ENCODE measurements around the gene SGSM1. TPM values are rescaled to one million over a fixed set of nuclear protein-coding genes. Genes with fewer than 3 reads are reported as not detected.

Gene SGSM1
- total RNA-seq, 1 experiment from 2014 or later = 4.1 TPM

DNA sequence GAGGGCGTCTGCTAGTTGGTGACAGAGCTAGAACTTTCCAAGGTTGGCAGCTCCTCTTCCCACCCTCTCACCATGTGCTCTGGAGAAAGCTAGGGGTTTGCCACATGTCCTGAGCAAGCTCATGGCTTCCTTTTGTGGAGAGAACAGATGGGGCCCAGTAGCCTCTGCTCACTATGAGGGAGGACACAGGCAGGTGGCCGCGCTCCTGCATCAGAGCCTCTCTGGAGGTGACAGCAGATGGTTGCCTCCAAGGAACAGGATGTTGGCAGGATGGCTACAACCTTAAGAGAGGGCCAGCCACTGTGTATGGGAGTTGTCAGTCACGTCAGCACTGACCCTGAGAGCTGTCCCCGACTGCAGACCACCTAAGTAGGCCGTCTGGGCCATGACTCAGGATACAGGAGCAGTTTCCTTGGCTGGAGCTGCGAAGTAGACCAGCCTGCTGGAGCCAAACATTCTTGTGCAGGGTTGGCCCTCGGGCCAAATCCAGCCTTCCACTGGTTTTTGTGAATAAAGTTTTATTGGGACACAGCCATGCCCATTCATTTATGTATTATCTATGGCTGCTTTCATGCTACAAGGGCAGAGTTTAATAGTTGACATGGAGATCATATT, 28.0 kb downstream of the SGSM1 start (continued):
- TF ChIP-seq, protein P1, sequence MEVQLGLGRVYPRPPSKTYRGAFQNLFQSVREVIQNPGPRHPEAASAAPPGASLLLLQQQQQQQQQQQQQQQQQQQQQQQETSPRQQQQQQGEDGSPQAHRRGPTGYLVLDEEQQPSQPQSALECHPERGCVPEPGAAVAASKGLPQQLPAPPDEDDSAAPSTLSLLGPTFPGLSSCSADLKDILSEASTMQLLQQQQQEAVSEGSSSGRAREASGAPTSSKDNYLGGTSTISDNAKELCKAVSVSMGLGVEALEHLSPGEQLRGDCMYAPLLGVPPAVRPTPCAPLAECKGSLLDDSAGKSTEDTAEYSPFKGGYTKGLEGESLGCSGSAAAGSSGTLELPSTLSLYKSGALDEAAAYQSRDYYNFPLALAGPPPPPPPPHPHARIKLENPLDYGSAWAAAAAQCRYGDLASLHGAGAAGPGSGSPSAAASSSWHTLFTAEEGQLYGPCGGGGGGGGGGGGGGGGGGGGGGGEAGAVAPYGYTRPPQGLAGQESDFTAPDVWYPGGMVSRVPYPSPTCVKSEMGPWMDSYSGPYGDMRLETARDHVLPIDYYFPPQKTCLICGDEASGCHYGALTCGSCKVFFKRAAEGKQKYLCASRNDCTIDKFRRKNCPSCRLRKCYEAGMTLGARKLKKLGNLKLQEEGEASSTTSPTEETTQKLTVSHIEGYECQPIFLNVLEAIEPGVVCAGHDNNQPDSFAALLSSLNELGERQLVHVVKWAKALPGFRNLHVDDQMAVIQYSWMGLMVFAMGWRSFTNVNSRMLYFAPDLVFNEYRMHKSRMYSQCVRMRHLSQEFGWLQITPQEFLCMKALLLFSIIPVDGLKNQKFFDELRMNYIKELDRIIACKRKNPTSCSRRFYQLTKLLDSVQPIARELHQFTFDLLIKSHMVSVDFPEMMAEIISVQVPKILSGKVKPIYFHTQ (CRISPR knock-in tag; IDR thresholded peaks at IDR 0.05) = no peak
- TF ChIP-seq ATF1 (CRISPR knock-in tag; IDR thresholded peaks at IDR 0.05) = no peak
- TF ChIP-seq ZNF416 (CRISPR knock-in tag; IDR thresholded peaks at IDR 0.05) = no peak
- TF ChIP-seq ZNF396 (CRISPR knock-in tag; IDR thresholded peaks at IDR 0.05; ENCODE audit: borderline replicate concordance) = no peak

DNA sequence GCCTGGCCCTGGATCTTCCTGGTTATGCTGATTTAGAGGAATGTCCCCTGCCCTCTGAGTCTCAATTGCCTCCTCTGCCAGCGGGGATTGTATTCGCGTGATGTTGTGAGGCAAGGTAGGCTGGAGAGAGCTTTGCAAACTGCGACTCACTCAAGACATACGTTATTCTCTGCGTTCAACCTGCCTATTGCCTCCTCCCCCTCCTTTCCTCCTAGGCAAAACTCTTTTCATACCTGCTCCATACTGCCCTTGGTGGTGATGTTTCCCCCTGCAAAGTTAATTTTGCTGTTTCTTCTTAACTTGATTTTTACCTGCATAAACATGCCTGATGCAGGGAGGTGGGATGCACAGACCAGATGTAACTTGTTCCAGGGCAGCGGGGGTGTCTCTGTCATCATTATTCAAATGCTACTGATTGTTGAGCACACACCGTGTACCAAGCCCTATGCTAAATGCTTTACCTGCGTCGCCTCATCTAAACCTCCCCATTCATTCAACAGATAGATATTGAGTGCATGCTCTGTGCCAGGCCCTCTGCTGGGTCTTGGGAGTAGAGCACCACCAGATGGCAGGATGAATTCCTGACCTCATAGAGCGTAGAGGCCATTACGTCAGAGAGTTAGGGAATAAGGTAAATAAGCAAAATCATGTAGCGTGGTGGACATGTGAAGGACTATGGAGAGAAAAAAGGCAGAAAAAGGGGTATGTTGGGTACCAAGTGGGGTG, 29.0 kb downstream of the SGSM1 start:
- peak; percentile 45 for DNase-seq (ENCODE audit: low spot score)
- Mint-ChIP-seq H3K4me3 (no peak overlapping the region), H3K27ac (peak overlapping the region; percentile 29), H3K36me3 (no peaks in the 10 kb centered on the region), H3K9me3 (0 out of 2 replicates have a peak, but pooled peaks cover 3% of the 10 kb centered on the region), H3K4me1 (peaks cover 29% of the 10 kb centered on the region), H3K27me3 (ENCODE audit: low read depth) (no peaks in the 10 kb centered on the region)
- ChIA-PET POLR2A (no interaction called here), CTCF (interaction anchor here (0.6 to 1.6 kb wide), 9 partner anchors 8 to 66 kb away, joined by 3 to 9 read pairs (median 3); partner anchors contain the start of gene SGSM1)
- ATAC-seq = peak; percentile 93
- 0 out of 2 replicates have a peak, but pooled peaks have one; percentile 27 for TF ChIP-seq ZBTB21 (CRISPR knock-in tag; IDR thresholded peaks at IDR 0.05; ENCODE audit: borderline replicate concordance)
- TF ChIP-seq GABPB1 (CRISPR knock-in tag; IDR thresholded peaks at IDR 0.05) = no peak
- no peak for TF ChIP-seq SMAD3 (CRISPR knock-in tag; IDR thresholded peaks at IDR 0.05; ENCODE audit: borderline replicate concordance)
- TF ChIP-seq, protein P2, sequence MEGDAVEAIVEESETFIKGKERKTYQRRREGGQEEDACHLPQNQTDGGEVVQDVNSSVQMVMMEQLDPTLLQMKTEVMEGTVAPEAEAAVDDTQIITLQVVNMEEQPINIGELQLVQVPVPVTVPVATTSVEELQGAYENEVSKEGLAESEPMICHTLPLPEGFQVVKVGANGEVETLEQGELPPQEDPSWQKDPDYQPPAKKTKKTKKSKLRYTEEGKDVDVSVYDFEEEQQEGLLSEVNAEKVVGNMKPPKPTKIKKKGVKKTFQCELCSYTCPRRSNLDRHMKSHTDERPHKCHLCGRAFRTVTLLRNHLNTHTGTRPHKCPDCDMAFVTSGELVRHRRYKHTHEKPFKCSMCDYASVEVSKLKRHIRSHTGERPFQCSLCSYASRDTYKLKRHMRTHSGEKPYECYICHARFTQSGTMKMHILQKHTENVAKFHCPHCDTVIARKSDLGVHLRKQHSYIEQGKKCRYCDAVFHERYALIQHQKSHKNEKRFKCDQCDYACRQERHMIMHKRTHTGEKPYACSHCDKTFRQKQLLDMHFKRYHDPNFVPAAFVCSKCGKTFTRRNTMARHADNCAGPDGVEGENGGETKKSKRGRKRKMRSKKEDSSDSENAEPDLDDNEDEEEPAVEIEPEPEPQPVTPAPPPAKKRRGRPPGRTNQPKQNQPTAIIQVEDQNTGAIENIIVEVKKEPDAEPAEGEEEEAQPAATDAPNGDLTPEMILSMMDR (IDR thresholded peaks at IDR 0.05) = 0 out of 2 replicates have a peak, but pooled peaks have one; percentile 16
- no peak for TF ChIP-seq RORB (CRISPR knock-in tag; IDR thresholded peaks at IDR 0.05)
- TF ChIP-seq, protein P3, sequence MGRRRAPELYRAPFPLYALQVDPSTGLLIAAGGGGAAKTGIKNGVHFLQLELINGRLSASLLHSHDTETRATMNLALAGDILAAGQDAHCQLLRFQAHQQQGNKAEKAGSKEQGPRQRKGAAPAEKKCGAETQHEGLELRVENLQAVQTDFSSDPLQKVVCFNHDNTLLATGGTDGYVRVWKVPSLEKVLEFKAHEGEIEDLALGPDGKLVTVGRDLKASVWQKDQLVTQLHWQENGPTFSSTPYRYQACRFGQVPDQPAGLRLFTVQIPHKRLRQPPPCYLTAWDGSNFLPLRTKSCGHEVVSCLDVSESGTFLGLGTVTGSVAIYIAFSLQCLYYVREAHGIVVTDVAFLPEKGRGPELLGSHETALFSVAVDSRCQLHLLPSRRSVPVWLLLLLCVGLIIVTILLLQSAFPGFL (CRISPR knock-in tag; IDR thresholded peaks at IDR 0.05; ENCODE audit: borderline replicate concordance) = no peak
- no peak for TF ChIP-seq ESRRA (CRISPR knock-in tag; IDR thresholded peaks at IDR 0.05; ENCODE audit: borderline replicate concordance)

DNA sequence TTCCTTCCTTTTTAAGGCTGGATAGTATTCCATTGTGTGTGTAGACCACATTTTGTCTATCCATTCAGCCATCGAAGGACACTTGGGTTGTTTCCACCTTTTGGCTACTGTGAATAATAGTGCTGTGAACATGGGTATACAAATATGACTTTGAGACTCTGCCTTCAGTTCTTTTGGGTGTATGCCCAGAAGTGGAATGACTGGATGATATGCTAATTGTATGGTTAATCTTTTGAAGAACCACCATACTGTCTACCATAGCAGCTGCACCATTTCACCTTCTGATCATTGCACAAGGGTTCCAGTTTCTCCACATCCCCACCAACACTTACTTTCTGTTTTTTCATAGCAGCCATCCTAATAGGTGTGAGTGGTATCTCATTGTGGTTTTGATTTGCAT, 30.3 kb downstream of the SGSM1 start:
- no peak overlapping the region for H3K4me3 Mint-ChIP-seq
- ATAC-seq (no peak), DNase-seq (ENCODE audit: low spot score) (no peak)
- no peaks in the 10 kb centered on the region for H3K36me3 Mint-ChIP-seq
- H3K27me3 Mint-ChIP-seq (ENCODE audit: low read depth) = no peaks in the 10 kb centered on the region; the same call in 1 of the 2 replicates
- no peak overlapping the region for H3K27ac Mint-ChIP-seq
- ChIA-PET CTCF (no interaction called here), POLR2A (no interaction called here)
- H3K9me3 Mint-ChIP-seq = 0 out of 2 replicates have a peak, but pooled peaks cover 3% of the 10 kb centered on the region
- H3K4me1 Mint-ChIP-seq = peaks cover 16% of the 10 kb centered on the region
- TF ChIP-seq, protein P4, sequence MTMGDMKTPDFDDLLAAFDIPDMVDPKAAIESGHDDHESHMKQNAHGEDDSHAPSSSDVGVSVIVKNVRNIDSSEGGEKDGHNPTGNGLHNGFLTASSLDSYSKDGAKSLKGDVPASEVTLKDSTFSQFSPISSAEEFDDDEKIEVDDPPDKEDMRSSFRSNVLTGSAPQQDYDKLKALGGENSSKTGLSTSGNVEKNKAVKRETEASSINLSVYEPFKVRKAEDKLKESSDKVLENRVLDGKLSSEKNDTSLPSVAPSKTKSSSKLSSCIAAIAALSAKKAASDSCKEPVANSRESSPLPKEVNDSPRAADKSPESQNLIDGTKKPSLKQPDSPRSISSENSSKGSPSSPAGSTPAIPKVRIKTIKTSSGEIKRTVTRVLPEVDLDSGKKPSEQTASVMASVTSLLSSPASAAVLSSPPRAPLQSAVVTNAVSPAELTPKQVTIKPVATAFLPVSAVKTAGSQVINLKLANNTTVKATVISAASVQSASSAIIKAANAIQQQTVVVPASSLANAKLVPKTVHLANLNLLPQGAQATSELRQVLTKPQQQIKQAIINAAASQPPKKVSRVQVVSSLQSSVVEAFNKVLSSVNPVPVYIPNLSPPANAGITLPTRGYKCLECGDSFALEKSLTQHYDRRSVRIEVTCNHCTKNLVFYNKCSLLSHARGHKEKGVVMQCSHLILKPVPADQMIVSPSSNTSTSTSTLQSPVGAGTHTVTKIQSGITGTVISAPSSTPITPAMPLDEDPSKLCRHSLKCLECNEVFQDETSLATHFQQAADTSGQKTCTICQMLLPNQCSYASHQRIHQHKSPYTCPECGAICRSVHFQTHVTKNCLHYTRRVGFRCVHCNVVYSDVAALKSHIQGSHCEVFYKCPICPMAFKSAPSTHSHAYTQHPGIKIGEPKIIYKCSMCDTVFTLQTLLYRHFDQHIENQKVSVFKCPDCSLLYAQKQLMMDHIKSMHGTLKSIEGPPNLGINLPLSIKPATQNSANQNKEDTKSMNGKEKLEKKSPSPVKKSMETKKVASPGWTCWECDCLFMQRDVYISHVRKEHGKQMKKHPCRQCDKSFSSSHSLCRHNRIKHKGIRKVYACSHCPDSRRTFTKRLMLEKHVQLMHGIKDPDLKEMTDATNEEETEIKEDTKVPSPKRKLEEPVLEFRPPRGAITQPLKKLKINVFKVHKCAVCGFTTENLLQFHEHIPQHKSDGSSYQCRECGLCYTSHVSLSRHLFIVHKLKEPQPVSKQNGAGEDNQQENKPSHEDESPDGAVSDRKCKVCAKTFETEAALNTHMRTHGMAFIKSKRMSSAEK (CRISPR knock-in tag; IDR thresholded peaks at IDR 0.05; ENCODE audit: borderline replicate concordance) = no peak
- TF ChIP-seq, protein P5, sequence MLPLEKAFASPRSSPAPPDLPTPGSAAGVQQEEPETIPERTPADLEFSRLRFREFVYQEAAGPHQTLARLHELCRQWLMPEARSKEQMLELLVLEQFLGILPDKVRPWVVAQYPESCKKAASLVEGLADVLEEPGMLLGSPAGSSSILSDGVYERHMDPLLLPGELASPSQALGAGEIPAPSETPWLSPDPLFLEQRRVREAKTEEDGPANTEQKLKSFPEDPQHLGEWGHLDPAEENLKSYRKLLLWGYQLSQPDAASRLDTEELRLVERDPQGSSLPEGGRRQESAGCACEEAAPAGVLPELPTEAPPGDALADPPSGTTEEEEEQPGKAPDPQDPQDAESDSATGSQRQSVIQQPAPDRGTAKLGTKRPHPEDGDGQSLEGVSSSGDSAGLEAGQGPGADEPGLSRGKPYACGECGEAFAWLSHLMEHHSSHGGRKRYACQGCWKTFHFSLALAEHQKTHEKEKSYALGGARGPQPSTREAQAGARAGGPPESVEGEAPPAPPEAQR (CRISPR knock-in tag; IDR thresholded peaks at IDR 0.05) = no peak
- TF ChIP-seq, protein P6, sequence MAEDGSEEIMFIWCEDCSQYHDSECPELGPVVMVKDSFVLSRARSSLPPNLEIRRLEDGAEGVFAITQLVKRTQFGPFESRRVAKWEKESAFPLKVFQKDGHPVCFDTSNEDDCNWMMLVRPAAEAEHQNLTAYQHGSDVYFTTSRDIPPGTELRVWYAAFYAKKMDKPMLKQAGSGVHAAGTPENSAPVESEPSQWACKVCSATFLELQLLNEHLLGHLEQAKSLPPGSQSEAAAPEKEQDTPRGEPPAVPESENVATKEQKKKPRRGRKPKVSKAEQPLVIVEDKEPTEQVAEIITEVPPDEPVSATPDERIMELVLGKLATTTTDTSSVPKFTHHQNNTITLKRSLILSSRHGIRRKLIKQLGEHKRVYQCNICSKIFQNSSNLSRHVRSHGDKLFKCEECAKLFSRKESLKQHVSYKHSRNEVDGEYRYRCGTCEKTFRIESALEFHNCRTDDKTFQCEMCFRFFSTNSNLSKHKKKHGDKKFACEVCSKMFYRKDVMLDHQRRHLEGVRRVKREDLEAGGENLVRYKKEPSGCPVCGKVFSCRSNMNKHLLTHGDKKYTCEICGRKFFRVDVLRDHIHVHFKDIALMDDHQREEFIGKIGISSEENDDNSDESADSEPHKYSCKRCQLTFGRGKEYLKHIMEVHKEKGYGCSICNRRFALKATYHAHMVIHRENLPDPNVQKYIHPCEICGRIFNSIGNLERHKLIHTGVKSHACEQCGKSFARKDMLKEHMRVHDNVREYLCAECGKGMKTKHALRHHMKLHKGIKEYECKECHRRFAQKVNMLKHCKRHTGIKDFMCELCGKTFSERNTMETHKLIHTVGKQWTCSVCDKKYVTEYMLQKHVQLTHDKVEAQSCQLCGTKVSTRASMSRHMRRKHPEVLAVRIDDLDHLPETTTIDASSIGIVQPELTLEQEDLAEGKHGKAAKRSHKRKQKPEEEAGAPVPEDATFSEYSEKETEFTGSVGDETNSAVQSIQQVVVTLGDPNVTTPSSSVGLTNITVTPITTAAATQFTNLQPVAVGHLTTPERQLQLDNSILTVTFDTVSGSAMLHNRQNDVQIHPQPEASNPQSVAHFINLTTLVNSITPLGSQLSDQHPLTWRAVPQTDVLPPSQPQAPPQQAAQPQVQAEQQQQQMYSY (CRISPR knock-in tag; IDR thresholded peaks at IDR 0.05) = no peak
- no peak for TF ChIP-seq EMX1 (CRISPR knock-in tag; IDR thresholded peaks at IDR 0.05)
